Activated CD4-positive, alpha-beta T cell treated with anti-CD3 and anti-CD28 coated beads, Interleukin-2, amount 50 U/mL, for 1 hour (primary cell): ENCODE results near the gene OR5B21.
A peak's percentile ranks its signal among the peaks of the same experiment; 100 is the strongest.

Experiments
- DNase-seq: peaks from one replicate; pipeline ENCODE4 v3.0.0-alpha.2; 2020

Gene OR5B21

GRCh38 chr11:58508005-58508404 lies at the start of gene OR5B21:
OR5B21 (minus strand) TSS chr11:58508105; CDS start chr11:58508105, 0 bp downstream.
- DNase-seq, result no peak

DNA sequence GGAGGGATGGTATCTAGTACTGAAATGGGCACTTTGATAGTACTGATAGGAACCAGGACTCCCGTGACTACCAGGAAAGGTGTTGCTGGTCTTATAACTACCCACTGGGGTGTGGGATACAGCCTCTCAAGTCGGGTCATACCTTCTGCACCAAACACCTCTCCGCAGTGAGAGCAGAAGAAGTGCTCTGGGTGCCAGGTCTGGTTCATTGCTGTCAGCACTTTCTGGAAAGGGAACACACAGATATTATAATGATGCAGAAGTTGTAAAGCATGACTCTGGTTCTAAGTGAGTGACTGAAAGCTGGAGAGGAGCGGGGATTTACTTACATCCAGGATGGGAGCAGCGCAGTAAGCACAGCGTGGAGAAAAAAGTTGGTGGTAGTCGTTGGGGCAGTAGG lies 41.7 kb upstream of the OR5B21 start:
- DNase-seq, result no peak

- no peak for DNase-seq
Observed at GRCh38 chr11:58546841-58547240, 38.9 kb upstream of the OR5B21 start.

- no peak for DNase-seq
Observed at GRCh38 chr11:58531865-58532341, 24.0 kb upstream of the OR5B21 start.

- DNase-seq, result peak; percentile 46
Observed at GRCh38 chr11:58530236-58530635, 22.3 kb upstream of the OR5B21 start.

DNA sequence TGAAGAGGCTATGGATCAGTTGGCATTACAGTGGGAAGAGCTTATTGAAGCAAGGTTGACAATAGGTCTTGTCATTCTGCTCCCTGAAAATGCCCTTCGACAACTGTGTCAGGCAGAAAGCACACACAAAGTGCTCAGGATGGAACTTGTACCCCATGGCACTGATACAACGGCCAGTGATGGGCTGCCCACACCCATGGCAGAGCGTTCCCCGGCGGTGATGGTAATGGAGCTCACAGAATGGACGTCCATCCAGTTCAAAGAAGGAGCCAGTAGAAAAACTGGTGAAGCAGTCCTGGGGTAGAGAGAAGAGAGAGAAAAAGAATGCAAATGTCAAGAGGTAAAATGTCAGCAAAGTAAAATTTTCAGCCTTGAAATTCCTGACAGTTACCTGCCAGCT lies 19.5 kb upstream of the OR5B21 start:
- no peak for DNase-seq

DNA sequence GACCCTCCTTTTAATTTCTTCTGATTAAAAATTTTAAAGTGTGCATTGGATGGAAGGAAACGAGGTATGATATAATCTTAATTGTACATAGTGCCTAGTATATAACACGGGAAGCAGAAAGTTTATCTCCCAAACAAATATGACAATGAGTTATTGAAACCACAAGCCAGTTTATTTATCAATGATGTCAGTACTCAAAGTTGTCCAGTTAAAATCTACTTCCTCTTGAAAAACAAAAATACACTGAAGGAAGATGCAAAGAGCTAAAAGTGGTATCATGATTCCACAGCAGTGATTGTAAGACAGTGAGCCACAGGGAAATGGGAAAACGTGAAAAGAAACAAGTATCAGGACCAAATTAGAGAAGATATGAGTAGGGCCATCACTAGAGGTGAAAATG lies 18.8 kb upstream of the OR5B21 start:
- DNase-seq, result no peak

DNA sequence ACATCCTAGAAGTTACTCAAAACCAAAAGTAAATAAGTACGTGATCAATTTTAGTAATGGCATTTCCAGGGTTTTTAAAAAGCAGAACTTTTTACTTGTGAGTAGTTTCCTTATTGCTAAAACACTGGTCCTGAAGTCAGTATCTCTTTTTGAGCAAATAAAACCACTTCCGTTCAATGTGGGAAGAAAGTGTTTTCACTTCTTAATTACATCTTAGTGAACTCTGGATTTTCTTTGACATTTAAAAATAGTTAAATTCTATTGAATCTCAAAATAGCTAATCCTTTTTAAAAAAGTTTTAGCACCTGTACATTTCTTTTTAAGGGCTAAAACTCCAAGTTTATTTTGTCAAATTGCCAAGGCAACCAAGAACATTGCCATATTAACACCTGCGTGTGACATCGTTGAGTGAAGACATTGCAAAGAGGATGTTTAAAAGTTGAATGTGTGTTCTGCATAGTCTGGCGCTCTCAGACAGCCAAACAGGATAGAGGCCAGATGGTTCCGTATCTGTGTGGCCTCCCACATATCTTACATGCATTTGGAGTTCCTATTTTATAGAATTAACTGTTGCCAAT lies 17.2 kb upstream of the OR5B21 start:
- DNase-seq, result no peak

DNA sequence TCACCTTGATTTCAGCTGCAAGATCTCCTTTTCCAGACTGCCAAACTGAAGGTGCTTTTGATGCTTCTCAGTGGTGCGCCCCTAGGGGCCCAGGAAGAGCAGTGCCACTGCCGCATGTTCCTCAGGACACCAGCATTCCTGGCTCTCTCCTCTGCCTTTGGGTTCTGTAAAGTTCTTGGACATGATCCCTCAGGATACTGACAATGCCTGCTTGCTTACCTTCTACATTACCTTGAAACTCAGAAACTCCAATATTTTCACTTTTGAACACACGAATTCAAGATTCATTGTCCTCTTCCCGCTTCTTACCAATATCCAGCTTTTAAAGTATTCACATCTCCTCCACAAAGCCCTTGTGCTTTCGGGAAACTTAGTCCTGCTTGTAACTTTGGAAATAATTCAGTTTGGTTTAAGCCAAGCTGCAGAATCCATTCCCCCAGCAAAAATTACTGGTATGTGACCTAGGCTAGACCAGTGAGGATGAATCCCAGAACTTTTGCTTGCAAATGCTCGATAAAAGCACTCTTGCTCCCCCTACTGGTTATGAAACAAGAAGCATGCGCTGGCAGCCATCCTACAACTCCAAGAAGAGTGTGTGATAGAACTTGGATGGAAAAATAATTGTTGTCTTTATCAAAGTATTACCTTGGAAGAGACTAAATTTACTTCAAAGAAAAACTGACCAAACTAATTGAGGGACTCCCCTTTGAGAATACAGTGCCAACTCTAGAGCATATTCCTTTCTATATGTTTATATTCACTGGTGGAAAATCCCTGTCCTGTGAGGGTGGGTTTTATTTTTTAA lies 16.5 kb upstream of the OR5B21 start:
- DNase-seq, result peak; percentile 43

DNA sequence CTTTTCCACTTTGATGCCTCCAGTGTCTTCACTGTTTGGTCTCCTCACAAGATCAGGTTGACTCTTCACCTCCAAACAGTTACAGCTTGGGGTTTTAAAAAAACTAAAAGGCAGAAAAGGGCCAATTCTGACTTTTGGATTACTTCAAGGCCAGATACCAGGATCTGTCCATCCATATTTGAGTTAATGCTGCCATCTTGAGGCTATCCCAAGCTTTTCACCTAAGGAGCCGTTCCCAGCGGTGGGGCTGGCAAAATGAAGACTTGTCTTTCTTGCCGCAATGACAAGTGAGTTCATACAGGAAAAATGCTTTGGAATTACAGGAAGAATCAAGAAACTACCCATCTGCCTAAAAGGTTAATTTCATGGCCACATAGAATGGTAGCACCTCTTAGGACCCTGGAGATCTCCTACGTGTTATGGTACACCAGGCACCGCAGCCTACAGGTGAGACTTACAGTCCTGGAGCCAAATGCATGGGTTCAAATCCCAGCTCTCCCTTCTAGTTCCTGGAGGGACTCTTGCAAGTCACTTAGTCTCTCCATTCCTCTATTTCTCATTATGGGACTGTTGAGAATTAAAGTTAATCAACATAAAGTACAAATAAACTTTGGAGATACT lies 6.0 kb upstream of the OR5B21 start:
- no peak for DNase-seq

GRCh38 chr11:58511636-58512035 lies 3.7 kb upstream of the OR5B21 start:
- no peak for DNase-seq

- no peak for DNase-seq
Observed at GRCh38 chr11:58509748-58510147, 1.8 kb upstream of the OR5B21 start.

DNA sequence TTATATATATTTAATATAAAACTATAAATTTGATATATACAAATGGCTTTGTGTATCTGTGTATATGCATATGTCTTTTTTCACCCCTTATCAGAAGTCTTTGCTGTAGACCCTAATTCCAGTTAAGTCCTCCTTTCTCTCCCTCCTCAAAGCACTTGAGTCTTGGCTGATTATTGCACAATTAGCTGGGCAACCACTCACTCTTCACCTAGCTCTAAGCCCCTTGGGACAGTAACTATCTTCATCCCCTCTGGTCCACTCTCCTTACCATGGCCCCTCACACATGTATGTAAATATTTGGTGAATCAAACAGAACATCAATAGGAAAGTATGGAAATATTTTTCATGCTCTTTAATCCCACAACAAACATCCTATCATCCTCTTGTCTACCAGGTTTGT lies 909 bp upstream of the OR5B21 start:
- no peak for DNase-seq

GRCh38 chr11:58507355-58507754 lies 550 bp downstream of the OR5B21 start:
- no peak for DNase-seq

- no peak for DNase-seq
Observed at GRCh38 chr11:58506935-58507334, 970 bp downstream of the OR5B21 start.

GRCh38 chr11:58505849-58506248 lies 2.1 kb downstream of the OR5B21 start:
- no peak for DNase-seq

- no peak for DNase-seq
Observed at GRCh38 chr11:58504232-58504631, 3.7 kb downstream of the OR5B21 start.

- DNase-seq, result no peak
Observed at GRCh38 chr11:58503361-58503856, 4.5 kb downstream of the OR5B21 start.

- DNase-seq, result no peak
Observed at GRCh38 chr11:58502004-58502403, 5.9 kb downstream of the OR5B21 start.

DNA sequence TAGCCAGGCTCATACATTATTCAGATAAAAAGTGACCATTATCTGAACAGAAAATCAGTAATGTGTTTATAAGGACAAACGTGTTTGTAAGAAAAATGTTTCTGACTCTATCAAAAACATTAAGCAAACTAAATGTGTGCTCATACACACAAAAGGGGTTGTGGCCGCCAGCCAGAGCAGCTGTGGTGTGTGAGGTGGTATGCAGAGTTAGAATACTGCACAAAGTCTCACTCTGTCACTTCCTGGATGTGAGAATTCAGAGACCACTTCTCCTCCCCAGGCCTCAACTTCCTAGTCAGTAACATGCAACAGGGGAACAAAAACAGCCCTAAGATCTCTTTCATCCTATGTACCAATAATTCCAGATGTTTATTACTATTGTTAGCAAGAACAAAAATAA lies 9.4 kb downstream of the OR5B21 start:
- no peak for DNase-seq

- no peak for DNase-seq
Observed at GRCh38 chr11:58497951-58498350, 10.0 kb downstream of the OR5B21 start.

GRCh38 chr11:58495906-58496305 lies 12.0 kb downstream of the OR5B21 start:
- DNase-seq, result no peak

DNA sequence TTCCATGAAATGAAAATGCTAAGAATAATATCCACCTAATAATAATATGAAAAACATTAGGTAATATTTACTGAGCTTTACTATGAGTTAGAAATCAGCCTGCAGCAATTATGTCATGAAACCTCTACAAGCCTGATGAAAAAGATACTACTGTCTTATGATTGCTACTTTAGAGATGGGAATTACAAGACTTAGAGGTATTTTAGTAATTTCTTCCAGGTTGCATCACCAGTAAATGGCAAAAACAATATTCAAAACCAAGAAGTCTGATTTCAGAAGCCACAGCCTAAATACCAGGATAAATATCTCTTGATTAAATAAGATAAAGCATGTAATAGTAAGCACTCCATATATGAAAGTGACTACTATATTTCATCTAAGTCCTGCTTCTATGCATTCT lies 13.8 kb downstream of the OR5B21 start:
- no peak for DNase-seq

DNA sequence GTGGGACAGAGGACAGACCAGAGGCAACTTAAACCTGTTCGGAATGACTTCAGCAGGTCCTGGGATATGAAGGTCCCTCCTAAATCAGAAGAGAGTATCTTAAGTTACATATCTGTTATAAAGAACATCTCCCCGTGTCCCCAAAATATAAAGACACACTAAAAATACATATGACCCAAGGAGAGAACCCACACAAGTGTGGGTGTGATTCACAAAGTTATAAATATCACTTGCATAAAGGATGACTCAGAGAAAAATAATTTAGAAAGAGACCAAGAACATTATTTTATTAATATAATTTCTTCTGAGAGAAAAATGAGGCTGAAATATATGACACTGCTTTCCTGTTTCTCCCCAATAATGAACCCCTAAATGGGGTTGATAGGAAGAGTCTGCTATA lies 14.2 kb downstream of the OR5B21 start:
- no peak for DNase-seq
